Neural progenitor cell (in vitro differentiated cells): ENCODE measurements around the gene NDUFA8. TPM values are rescaled to one million over a fixed set of nuclear protein-coding genes. Genes with fewer than 3 reads are reported as not detected.

ENCODE experiments used
- DNase-seq: peaks from one replicate; pipeline ENCODE4 v3.0.0-alpha.2; 2016; ENCODE audit warnings: low spot score
- H2AFZ ChIP-seq: fragments of 200-600 bp; sonication (generic); replicated peaks from 2 replicates; pipeline ENCODE4 v1.6.1; 2016; ENCODE audit warnings: antibody characterized with exemption
- H3F3A ChIP-seq: fragments of 200-600 bp; sonication (generic); 2 replicates; pipeline ENCODE4 v1.6.1; 2016; ENCODE audit warnings: antibody characterized with exemption, low read depth
- H3K27ac ChIP-seq: fragments of 200-600 bp; sonication (generic); 2 replicates; pipeline ENCODE4 v1.5.1; 2016; ENCODE audit warnings: mild to moderate bottlenecking
- H3K27me3 ChIP-seq: fragments of 200-600 bp; sonication (generic); 2 replicates; pipeline ENCODE4 v1.6.1; 2016; ENCODE audit warnings: mild to moderate bottlenecking, moderate library complexity
- H3K36me3 ChIP-seq: fragments of 200-600 bp; sonication (generic); 2 replicates; pipeline ENCODE4 v1.5.1; 2016
- H3K4me1 ChIP-seq: fragments of 200-600 bp; sonication (generic); 2 replicates; pipeline ENCODE4 v1.6.1; 2016; ENCODE audit warnings: mixed run types
- H3K4me2 ChIP-seq: fragments of 200-600 bp; sonication (generic); 2 replicates; pipeline ENCODE4 v1.6.1; 2016
- H3K4me3 ChIP-seq: fragments of 200-600 bp; sonication (generic); 2 replicates; pipeline ENCODE4 v1.5.1; 2016
- H3K79me2 ChIP-seq: fragments of 200-600 bp; sonication (generic); 2 replicates; pipeline ENCODE4 v1.6.1; 2016; ENCODE audit warnings: low read depth
- H3K9ac ChIP-seq: fragments of 200-600 bp; sonication (generic); 2 replicates; pipeline ENCODE4 v1.6.1; 2016
- H3K9me3 ChIP-seq: fragments of 200-600 bp; sonication (generic); 2 replicates; pipeline ENCODE4 v1.5.1; 2016; ENCODE audit warnings: low read depth
- H4K20me1 ChIP-seq: fragments of 200-600 bp; sonication (generic); 2 replicates; pipeline ENCODE4 v1.6.1; 2016; ENCODE audit warnings: low read depth
- H3K27ac Mint-ChIP-seq: 3 replicates; pipeline ENCODE4 v1.8.0; 2021; ENCODE audit warnings: mixed read lengths
- H3K27me3 Mint-ChIP-seq: 2 replicates; pipeline ENCODE4 v1.8.0; 2022; ENCODE audit warnings: low read depth, mild to moderate bottlenecking, inconsistent platforms, moderate library complexity, mixed read lengths; ENCODE audit not compliant: insufficient read depth
- H3K36me3 Mint-ChIP-seq: 3 replicates; pipeline ENCODE4 v1.8.0; 2021; ENCODE audit warnings: mixed read lengths
- H3K4me1 Mint-ChIP-seq: 3 replicates; pipeline ENCODE4 v1.8.0; 2021; ENCODE audit warnings: mixed read lengths
- H3K4me3 Mint-ChIP-seq: 3 replicates; pipeline ENCODE4 v1.8.0; 2021; ENCODE audit warnings: mild to moderate bottlenecking, moderate library complexity, mixed read lengths
- H3K9me3 Mint-ChIP-seq: 3 replicates; pipeline ENCODE4 v1.8.0; 2020; ENCODE audit warnings: mixed read lengths
- EZH2 ChIP-seq: fragments of 200-600 bp; sonication (generic); IDR thresholded peaks from 2 replicates; pipeline ENCODE4 v1.6.1; 2017; ENCODE audit warnings: antibody characterized with exemption, mild to moderate bottlenecking, moderate library complexity
- EZH2phosphoT487 ChIP-seq: fragments of 200-600 bp; sonication (generic); IDR thresholded peaks from 2 replicates; pipeline ENCODE4 v1.6.1; 2017; ENCODE audit warnings: antibody characterized with exemption
- total RNA-seq: library from RNA; depleted of rRNA; stranded (reverse); fragments of >200 nt; gene quantifications from 2 replicates; pipeline ENCODE4 v1.2.3, GENCODE V29; 2015; ENCODE audit warnings: low replicate concordance
- TF ChIP-seq, protein P1 (sequence below): fragments of 200-600 bp; sonication (generic); IDR thresholded peaks from 2 replicates; pipeline ENCODE4 v1.5.1; 2017; ENCODE audit warnings: antibody characterized with exemption, mild to moderate bottlenecking

NDUFA8 gene
- total RNA-seq, 1 donor from 2014 or later = 49.6 TPM

- Mint-ChIP-seq H3K27me3 (peaks cover 3% of the 10 kb centered on the region), H3K9me3 (no peaks in the 10 kb centered on the region), H3K27ac (no peak overlapping the region), H3K36me3 (peaks cover 11% of the 10 kb centered on the region), H3K4me1 (peaks cover 3% of the 10 kb centered on the region), H3K4me3 (no peak overlapping the region)
- Histone ChIP-seq H3F3A (no peaks in the 10 kb centered on the region), H2AFZ (no peak overlapping the region), H4K20me1 (peaks cover 9% of the 10 kb centered on the region), H3K4me3 (no peak overlapping the region), H3K4me1 (no peaks in the 10 kb centered on the region), H3K36me3 (no peaks in the 10 kb centered on the region), H3K4me2 (no peak overlapping the region), H3K79me2 (no peaks in the 10 kb centered on the region), H3K27ac (no peak overlapping the region), H3K9me3 (no peaks in the 10 kb centered on the region), H3K27me3 (peaks cover 50% of the 10 kb centered on the region), H3K9ac (no peak overlapping the region)
- TF ChIP-seq EZH2phosphoT487 (no peak), EZH2 (no peak)
- TF ChIP-seq, protein P1, sequence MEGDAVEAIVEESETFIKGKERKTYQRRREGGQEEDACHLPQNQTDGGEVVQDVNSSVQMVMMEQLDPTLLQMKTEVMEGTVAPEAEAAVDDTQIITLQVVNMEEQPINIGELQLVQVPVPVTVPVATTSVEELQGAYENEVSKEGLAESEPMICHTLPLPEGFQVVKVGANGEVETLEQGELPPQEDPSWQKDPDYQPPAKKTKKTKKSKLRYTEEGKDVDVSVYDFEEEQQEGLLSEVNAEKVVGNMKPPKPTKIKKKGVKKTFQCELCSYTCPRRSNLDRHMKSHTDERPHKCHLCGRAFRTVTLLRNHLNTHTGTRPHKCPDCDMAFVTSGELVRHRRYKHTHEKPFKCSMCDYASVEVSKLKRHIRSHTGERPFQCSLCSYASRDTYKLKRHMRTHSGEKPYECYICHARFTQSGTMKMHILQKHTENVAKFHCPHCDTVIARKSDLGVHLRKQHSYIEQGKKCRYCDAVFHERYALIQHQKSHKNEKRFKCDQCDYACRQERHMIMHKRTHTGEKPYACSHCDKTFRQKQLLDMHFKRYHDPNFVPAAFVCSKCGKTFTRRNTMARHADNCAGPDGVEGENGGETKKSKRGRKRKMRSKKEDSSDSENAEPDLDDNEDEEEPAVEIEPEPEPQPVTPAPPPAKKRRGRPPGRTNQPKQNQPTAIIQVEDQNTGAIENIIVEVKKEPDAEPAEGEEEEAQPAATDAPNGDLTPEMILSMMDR = no peak
- no peak for DNase-seq
Measured at GRCh38 chr9:122140368-122141193, 19.0 kb downstream of the NDUFA8 start.

- Mint-ChIP-seq H3K27me3 (peaks cover 6% of the 10 kb centered on the region), H3K4me3 (no peak overlapping the region)
- no peak for DNase-seq
Measured at GRCh38 chr9:122138560-122139268, 20.9 kb downstream of the NDUFA8 start.

GRCh38 chr9:122135529-122135859, 24.1 kb downstream of the NDUFA8 start:
- H3K27ac Mint-ChIP-seq = no peak overlapping the region
- DNase-seq = no peak
- H3K9me3 Mint-ChIP-seq = no peaks in the 10 kb centered on the region
- H3K9ac ChIP-seq = no peak overlapping the region
- no peak overlapping the region for H3K4me3 Mint-ChIP-seq
- peaks cover 45% of the 10 kb centered on the region for H4K20me1 ChIP-seq
- peaks cover 4% of the 10 kb centered on the region for H3F3A ChIP-seq
- TF ChIP-seq EZH2 = no peak
- H3K36me3 ChIP-seq = no peaks in the 10 kb centered on the region
- H3K27ac ChIP-seq = no peak overlapping the region
- H2AFZ ChIP-seq = no peak overlapping the region
- peaks cover 19% of the 10 kb centered on the region for H3K27me3 Mint-ChIP-seq
- no peak overlapping the region for H3K4me2 ChIP-seq
- no peaks in the 10 kb centered on the region for H3K36me3 Mint-ChIP-seq
- peaks cover 31% of the 10 kb centered on the region for H3K4me1 Mint-ChIP-seq
- peaks cover 100% of the 10 kb centered on the region for H3K27me3 ChIP-seq
- no peaks in the 10 kb centered on the region for H3K79me2 ChIP-seq
- no peaks in the 10 kb centered on the region for H3K9me3 ChIP-seq
- H3K4me3 ChIP-seq = no peak overlapping the region
- H3K4me1 ChIP-seq = peaks cover 19% of the 10 kb centered on the region

More at GRCh38 chr9:122138560-122139268, 20.9 kb downstream of the NDUFA8 start:
- peaks cover 10% of the 10 kb centered on the region for H3K4me1 ChIP-seq
- TF ChIP-seq EZH2 (no peak), EZH2phosphoT487 (no peak)
- TF ChIP-seq, protein P1 = no peak
- no peak overlapping the region for H3K27ac Mint-ChIP-seq
- peaks cover 26% of the 10 kb centered on the region for H4K20me1 ChIP-seq
- no peak overlapping the region for H3K4me3 ChIP-seq
- peaks cover 1% of the 10 kb centered on the region for H3K36me3 Mint-ChIP-seq
- H3K27ac ChIP-seq = no peak overlapping the region
- H3K4me2 ChIP-seq = no peak overlapping the region
- H3K9me3 ChIP-seq = no peaks in the 10 kb centered on the region
- H3K9me3 Mint-ChIP-seq = no peaks in the 10 kb centered on the region
- H3K36me3 ChIP-seq = no peaks in the 10 kb centered on the region
- peaks cover 4% of the 10 kb centered on the region for H3F3A ChIP-seq
- peaks cover 15% of the 10 kb centered on the region for H3K4me1 Mint-ChIP-seq
- no peak overlapping the region for H3K9ac ChIP-seq
- no peak overlapping the region for H2AFZ ChIP-seq
- peaks cover 68% of the 10 kb centered on the region for H3K27me3 ChIP-seq
- H3K79me2 ChIP-seq = no peaks in the 10 kb centered on the region
